HCT116 (cell line): ENCODE data around the gene GARIN5B. TPM values are rescaled to one million over a fixed set of nuclear protein-coding genes. Genes with fewer than 3 reads are reported as not detected.

ENCODE experiments used
- ATAC-seq: fragments of 200-7000 bp; cut with Tn5 transposase; 2 replicates; pipeline ENCODE4 v1.9.1; 2020; ENCODE audit warnings: mild to moderate bottlenecking, moderate library complexity
- BruUV-seq: library from RNA; stranded (reverse); fragments of 400-500 nt; replicated peaks from 2 replicates; lab custom pipeline; 2021; lab: Mats Ljungman, UMichigan
- CTCF ChIA-PET: fragments of 300-600 bp; sonication (Branson Sonifier 250); formaldehyde crosslinking; loops from one replicate; lab custom pipeline; 2021; ENCODE audit warnings: antibody characterized with exemption; lab: Charles Lee
- POLR2A ChIA-PET: fragments of 300-600, 350-600 bp; sonication (Branson Sonifier 250); formaldehyde crosslinking; loops from one replicate; lab custom pipeline; 2021; ENCODE audit warnings: antibody characterized with exemption; lab: Charles Lee
- RAD21 ChIA-PET, 2 experiments: fragments of 300-600 bp; sonication (Branson Sonifier 250); formaldehyde crosslinking; loops; one replicate each; lab custom pipeline; 2023; ENCODE audit warnings: low total read pairs in 2 of 2; ENCODE audit not compliant: uncharacterized antibody in 2 of 2, unreplicated experiment in 2 of 2, low non-redundant PET in 1 of 2; lab: Charles Lee
- DNase-seq: peaks from one replicate; pipeline ENCODE4 v3.0.0-alpha.2; 2010; ENCODE audit warnings: low read depth, low spot score
- H2AFZ ChIP-seq: fragments of 200-600 bp; shearing (Covaris generic), sonication (generic); 2 replicates; pipeline ENCODE4 v1.6.1; 2017; ENCODE audit warnings: low read depth, mixed run types, mixed read lengths, antibody characterized with exemption, low read length; ENCODE audit not compliant: poor library complexity, severe bottlenecking
- H3K27ac ChIP-seq: 2 replicates; pipeline ENCODE4 v1.5.1; 2012; ENCODE audit warnings: low read depth, low read length
- H3K27me3 ChIP-seq: fragments of 200-600 bp; sonication (generic); 2 replicates; pipeline ENCODE4 v1.6.1; 2016; ENCODE audit warnings: mixed run types, low read length, mixed read lengths; ENCODE audit not compliant: insufficient read depth
- H3K36me3 ChIP-seq, 2 experiments: fragments of 200-500 bp in 1 of 2; fragments of 200-600 bp in 1 of 2; sonication (Bioruptor generic) in 1 of 2; sonication (generic) in 1 of 2; 2 replicates each; pipeline versions ENCODE4 v1.5.1 to v1.6.1; 2014 to 2016; ENCODE audit warnings: low read length in 2 of 2, inconsistent platforms in 1 of 2, mixed read lengths in 1 of 2, mixed run types in 1 of 2; ENCODE audit not compliant: insufficient read depth in 2 of 2, control insufficient read depth in 1 of 2
- H3K4me1 ChIP-seq, 2 experiments: fragments of 200-600 bp in 1 of 2; sonication (generic) in 1 of 2; 2 replicates each; pipeline versions ENCODE4 v1.5.1 to v1.6.1; 2012 to 2017; ENCODE audit warnings: low read length in 2 of 2, inconsistent platforms in 1 of 2, mild to moderate bottlenecking in 1 of 2, mixed read lengths in 1 of 2, mixed run types in 1 of 2, moderate library complexity in 1 of 2; ENCODE audit not compliant: insufficient read depth in 2 of 2, control insufficient read depth in 1 of 2
- H3K4me2 ChIP-seq: fragments of 200-600 bp; sonication (generic); 2 replicates; pipeline ENCODE4 v1.6.1; 2017; ENCODE audit warnings: mixed run types, low read length, mixed read lengths
- H3K4me3 ChIP-seq, 2 experiments: fragments of 200-600 bp in 1 of 2; sonication (generic) in 1 of 2; replicated peaks in 1 of 2; 2 replicates each; pipeline ENCODE4 v1.5.1; 2011 to 2016; ENCODE audit warnings: low read length in 2 of 2, control low read depth in 1 of 2, low read depth in 1 of 2, mild to moderate bottlenecking in 1 of 2, mixed read lengths in 1 of 2, mixed run types in 1 of 2
- H3K79me2 ChIP-seq: fragments of 200-600 bp; sonication (generic); 2 replicates; pipeline ENCODE4 v1.6.1; 2017; ENCODE audit warnings: mild to moderate bottlenecking, mixed run types, low read length, moderate library complexity, mixed read lengths; ENCODE audit not compliant: insufficient read depth
- H3K9ac ChIP-seq: fragments of 200-600 bp; sonication (generic); 2 replicates; pipeline ENCODE4 v1.6.1; 2016; ENCODE audit warnings: low read length, mixed read lengths
- H3K9me2 ChIP-seq: fragments of 200-600 bp; sonication (generic), shearing (Covaris generic); 2 replicates; pipeline ENCODE4 v1.6.1; 2017; ENCODE audit warnings: mixed run types, mild to moderate bottlenecking, moderate library complexity; ENCODE audit not compliant: insufficient read depth
- H3K9me3 ChIP-seq, 2 experiments: fragments of 200-500 bp in 1 of 2; fragments of 200-600 bp in 1 of 2; sonication (Bioruptor generic) in 1 of 2; sonication (generic) in 1 of 2; 2 replicates each; pipeline ENCODE4 v1.6.1; 2014 to 2017; ENCODE audit warnings: low read length in 2 of 2, mixed read lengths in 2 of 2, inconsistent platforms in 1 of 2, low read depth in 1 of 2, mild to moderate bottlenecking in 1 of 2, mixed run types in 1 of 2, moderate library complexity in 1 of 2; ENCODE audit not compliant: control insufficient read depth in 1 of 2, insufficient read depth in 1 of 2
- H4K20me1 ChIP-seq: fragments of 200-600 bp; sonication (generic), shearing (Covaris generic); 2 replicates; pipeline ENCODE4 v1.6.1; 2017; ENCODE audit warnings: mixed run types, mild to moderate bottlenecking, moderate library complexity; ENCODE audit not compliant: insufficient read depth
- MAX ChIP-seq: IDR thresholded peaks from 2 replicates; pipeline ENCODE4 v1.6.1; 2012
- POLR2A ChIP-seq: IDR thresholded peaks from 2 replicates; pipeline ENCODE4 v1.7.0; 2011; ENCODE audit warnings: borderline replicate concordance; ENCODE audit not compliant: insufficient read depth, insufficient read length; ENCODE audit errors: extremely low read depth
- POLR2AphosphoS5 ChIP-seq: IDR thresholded peaks from 2 replicates; pipeline ENCODE4 v1.6.1; 2011; ENCODE audit warnings: mild to moderate bottlenecking, low read depth, low read length, moderate library complexity
- SIN3A ChIP-seq: IDR thresholded peaks from 2 replicates; pipeline ENCODE4 v1.6.1; 2012; ENCODE audit warnings: low read depth
- ZBTB33 ChIP-seq: IDR thresholded peaks from 2 replicates; pipeline ENCODE4 v1.6.1; 2011; ENCODE audit warnings: mild to moderate bottlenecking, low read length, moderate library complexity; ENCODE audit not compliant: insufficient replicate concordance; ENCODE audit errors: extremely low read depth
- ZFX ChIP-seq: fragments of 450-650 bp; IDR thresholded peaks from 2 replicates; pipeline ENCODE4 v1.6.1; 2017
- intact Hi-C: fragments of 100-400 bp; cut with micrococcal nuclease; formaldehyde crosslinking; loops from 2 replicates; pipeline ENCODE4 v1.10.0; 2022
- total RNA-seq: library from RNA; stranded (reverse); gene quantifications from one replicate; pipeline ENCODE4 v1.2.1, GENCODE V29; 2021; ENCODE audit not compliant: unreplicated experiment

GARIN5B gene
- total RNA-seq, 1 experiment from 2014 or later = not detected

GRCh38 chr19:55384131-55384919 is 21.3 kb upstream of the GARIN5B start, which contains the start of gene TMEM238:
TMEM238 (minus strand) TSS chr19:55384292; CDS start chr19:55384259, 33 bp downstream.
- peak within 1 kb of the TSS; percentile 99 for H3K27ac ChIP-seq
- H3K4me2 ChIP-seq = peak within 1 kb of the TSS; percentile 99
- DNase-seq (no peak), ATAC-seq (peak; percentile 41)
- POLR2A ChIA-PET = interaction anchor here (0.7 to 2.9 kb wide), 13 partner anchors 9 to 270 kb away, joined by 3 to 13 read pairs (median 5); partner anchors contain the start of genes HSPBP1, PPP6R1 and UBE2S
- H3K9me2 ChIP-seq = no peaks in the 10 kb centered on the region
- H3K36me3 ChIP-seq = peaks cover 17 to 34% of the 10 kb centered on the region in 2 experiments
- peak within 1 kb of the TSS; percentile 94 for H3K9ac ChIP-seq
- BruUV-seq = no TSS peak
- H3K4me1 ChIP-seq = peaks cover 6 to 56% of the 10 kb centered on the region in 2 experiments; a peak in 3 of 4 replicates
- peak within 1 kb of the TSS; percentile 99 to 100 for H3K4me3 ChIP-seq
- CTCF ChIA-PET = interaction anchor here (0.9 to 1.7 kb wide), 5 partner anchors 57 to 243 kb away, joined by 3 to 12 read pairs (median 3); no protein-coding TSS in a partner anchor
- RAD21 ChIA-PET = interaction anchor here (0.6 to 1.2 kb wide), 3 partner anchors 45 to 125 kb away, joined by 4 to 11 read pairs (median 4); partner anchors contain the start of genes KMT5C (in 1 of the 2) and PPP6R1 (in 1 of the 2)
- H3K9me3 ChIP-seq = no peaks in the 10 kb centered on the region
- H2AFZ ChIP-seq = no peak within 1 kb of the TSS
- peaks cover 29% of the 10 kb centered on the region; the same call in 1 of the 2 replicates for H4K20me1 ChIP-seq
- peak; percentile 85 for TF ChIP-seq ZFX
- TF ChIP-seq MAX = peak; percentile 60
- peak; percentile 48; the same call in 1 of the 2 replicates for TF ChIP-seq SIN3A
- TF ChIP-seq ZBTB33 = no peak
- peak; percentile 45 for TF ChIP-seq POLR2AphosphoS5
- no peak for TF ChIP-seq POLR2A
- H3K79me2 ChIP-seq = peaks cover 61% of the 10 kb centered on the region
- intact Hi-C loops = loop anchor here (2.0 to 5.0 kb wide), 2 partner anchors 46 to 82 kb away; partner anchors contain the start of gene KMT5C
- no peaks in the 10 kb centered on the region for H3K27me3 ChIP-seq
